Fibroblast of skin of left biceps (primary cell): ENCODE results near the gene ZNF491.
"Not testable (repeated sequence)": the region's sequence is repeated elsewhere in the genome, so short reads cannot be mapped to it uniquely, and the experiment has no call there.

Experiments
- DNase-seq, 2 experiments: peaks; one replicate each; pipeline ENCODE4 v3.0.0-alpha.2; 2013; ENCODE audit warnings: low read depth in 2 of 2

ZNF491 gene

DNA sequence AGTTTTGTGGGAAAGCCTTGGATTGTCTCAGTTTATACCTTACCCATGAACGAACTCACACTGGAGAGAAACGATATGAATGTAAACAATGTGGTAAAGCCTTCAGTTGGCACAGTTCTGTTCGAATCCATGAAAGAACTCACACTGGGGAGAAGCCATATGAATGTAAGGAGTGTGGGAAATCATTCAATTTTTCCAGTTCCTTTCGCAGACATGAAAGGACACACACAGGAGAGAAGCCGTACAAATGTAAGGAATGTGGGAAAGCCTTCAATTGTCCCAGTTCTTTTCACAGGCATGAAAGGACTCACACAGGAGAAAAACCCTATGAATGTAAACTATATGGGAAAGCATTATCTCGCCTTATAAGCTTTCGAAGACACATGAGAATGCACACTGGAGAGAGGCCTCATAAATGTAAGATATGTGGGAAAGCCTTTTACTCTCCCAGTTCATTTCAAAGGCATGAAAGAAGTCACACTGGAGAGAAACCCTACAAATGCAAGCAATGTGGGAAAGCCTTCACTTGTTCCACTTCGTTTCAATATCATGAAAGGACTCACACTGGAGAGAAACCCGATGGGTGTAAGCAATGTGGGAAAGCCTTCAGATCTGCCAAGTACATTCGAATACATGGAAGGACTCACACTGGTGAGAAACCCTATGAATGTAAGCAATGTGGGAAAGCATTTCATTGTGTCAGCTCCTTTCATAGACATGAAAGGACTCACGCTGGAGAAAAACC lies 8.2 kb downstream of the ZNF491 start:
- no peak for DNase-seq

DNA sequence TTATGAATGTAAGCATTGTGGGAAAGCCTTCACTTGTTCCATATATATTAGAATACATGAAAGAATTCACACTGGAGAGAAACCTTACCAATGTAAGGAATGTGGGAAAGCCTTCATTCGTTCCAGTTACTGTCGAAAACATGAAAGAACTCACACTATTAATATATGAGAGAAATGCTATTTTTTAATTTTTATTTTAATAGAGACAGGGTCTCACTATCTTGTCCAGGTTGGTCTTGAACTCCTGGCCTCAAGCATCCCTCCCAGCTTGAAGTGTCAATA lies 8.7 kb downstream of the ZNF491 start:
- no peak for DNase-seq

DNA sequence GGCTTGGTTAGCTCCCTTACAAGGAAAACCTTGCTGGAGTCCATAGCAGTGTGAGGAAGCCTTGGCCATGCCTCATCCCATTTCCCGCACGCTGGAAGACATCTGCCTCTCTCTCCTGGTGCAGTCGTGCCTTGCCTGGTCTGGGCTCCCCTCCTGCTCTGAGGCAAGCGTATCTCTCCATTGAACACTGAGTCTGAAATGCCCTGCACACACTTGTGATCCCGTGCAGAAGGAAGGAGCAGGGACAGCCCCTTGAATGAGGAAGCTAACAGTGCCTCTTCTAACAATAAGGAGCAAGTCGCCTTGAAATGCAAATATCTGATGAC lies 15.3 kb downstream of the ZNF491 start:
- DNase-seq: no peak

- DNase-seq: peak; percentile 68 to 72
Measured at GRCh38 chr19:11814029-11814699, 15.8 kb downstream of the ZNF491 start, which contains the start of gene ZNF440. Gene ZNF440 (plus strand): TSS chr19:11814273. CDS start chr19:11814448, 175 bp downstream.

- DNase-seq: no peak
Measured at GRCh38 chr19:11814700-11815035, 16.3 kb downstream of the ZNF491 start.

DNA sequence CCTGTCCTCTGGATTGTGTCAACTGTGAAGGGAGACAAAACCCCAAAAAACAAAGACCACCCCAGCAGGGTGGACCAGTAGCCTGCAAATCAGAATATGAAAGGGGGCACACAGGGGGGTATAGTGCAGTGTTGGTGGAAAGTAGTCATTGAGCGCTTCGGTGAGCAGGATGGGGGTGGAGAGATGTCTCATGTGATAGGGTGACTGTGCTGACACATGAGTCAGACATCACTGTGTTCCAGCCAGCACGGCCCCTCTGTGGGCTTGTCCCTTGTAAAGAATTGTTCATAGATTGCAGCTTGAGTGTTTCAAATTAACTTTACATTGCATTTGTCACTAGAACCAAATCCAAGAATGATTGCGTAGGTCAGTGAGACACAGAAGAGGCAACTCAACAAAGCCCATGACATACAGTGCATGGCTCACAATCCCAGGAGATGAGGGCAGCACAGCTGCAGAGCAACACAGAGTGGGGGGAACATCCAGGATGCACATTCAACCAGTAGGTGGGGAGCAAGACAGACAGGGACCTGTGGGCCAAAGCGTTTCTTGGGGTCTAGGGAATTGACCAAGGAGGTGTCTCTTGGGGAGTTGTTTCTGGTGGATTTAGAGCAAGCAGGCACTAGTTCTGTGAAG lies 23.3 kb downstream of the ZNF491 start:
- DNase-seq: no peak

- DNase-seq: not testable (repeated sequence)
Measured at GRCh38 chr19:11828957-11829876, 30.9 kb downstream of the ZNF491 start.

DNA sequence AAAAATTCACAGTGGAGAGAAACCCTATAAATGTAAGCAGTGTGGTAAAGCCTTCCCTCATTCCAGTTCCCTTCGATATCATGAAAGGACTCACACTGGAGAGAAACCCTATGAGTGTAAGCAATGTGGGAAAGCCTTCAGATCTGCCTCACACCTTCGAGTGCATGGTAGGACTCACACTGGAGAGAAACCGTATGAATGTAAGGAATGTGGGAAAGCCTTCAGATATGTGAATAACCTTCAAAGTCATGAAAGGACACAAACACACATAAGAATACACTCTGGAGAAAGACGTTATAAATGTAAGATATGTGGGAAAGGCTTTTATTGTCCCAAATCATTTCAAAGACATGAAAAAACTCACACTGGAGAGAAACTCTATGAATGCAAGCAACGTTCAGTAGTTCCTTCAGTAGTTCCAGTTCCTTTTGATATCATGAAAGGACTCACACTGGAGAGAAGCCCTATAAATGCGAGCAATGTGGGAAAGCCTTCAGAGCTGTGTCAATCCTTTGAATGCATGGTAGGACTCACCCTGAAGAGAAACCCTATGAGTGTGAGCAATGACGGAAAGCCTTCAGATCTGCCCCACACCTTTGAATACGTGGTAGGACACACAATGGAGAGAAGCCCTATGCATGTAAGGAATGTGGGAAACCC lies 34.1 kb downstream of the ZNF491 start:
- no peak for DNase-seq

DNA sequence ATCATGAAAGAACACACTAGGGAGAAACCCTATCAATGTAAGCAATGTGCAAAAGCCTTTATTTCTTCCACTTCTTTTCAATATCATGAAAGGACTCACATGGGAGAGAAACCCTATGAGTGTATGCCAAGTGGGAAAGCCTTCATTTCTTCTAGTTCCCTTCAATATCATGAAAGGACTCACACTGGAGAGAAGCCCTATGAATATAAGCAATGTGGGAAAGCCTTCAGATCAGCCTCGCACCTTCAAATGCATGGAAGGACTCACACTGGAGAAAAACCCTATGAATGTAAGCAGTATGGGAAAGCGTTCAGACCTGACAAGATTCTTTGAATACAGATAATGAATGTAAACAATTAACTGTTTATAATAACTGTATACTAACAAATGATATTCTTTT lies 35.2 kb downstream of the ZNF491 start:
- no peak for DNase-seq

- DNase-seq: not testable (repeated sequence)
Measured at GRCh38 chr19:11835626-11836066, 37.3 kb downstream of the ZNF491 start.

DNA sequence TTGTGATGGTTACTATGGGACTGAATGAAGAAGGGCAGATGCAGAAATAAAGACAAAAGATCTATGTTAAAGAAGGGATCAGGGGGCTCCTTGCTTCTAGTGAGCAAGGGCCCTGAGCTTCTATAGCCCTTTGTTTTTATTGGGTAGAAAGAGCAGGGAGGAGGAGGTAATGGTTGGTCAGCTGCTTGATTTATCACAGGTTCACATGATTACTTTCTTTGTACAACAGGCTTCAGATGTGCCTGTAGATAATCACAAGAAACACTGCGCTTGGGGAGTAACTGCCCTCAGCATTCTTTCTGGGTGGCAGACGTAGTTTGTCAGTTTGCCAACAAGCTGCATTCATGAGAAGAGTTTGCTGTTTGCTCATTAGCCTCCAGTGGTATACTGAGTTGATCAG lies 45.4 kb downstream of the ZNF491 start:
- DNase-seq: no peak

GRCh38 chr19:11847615-11848014 lies 49.3 kb downstream of the ZNF491 start:
- not testable (repeated sequence) for DNase-seq

DNA sequence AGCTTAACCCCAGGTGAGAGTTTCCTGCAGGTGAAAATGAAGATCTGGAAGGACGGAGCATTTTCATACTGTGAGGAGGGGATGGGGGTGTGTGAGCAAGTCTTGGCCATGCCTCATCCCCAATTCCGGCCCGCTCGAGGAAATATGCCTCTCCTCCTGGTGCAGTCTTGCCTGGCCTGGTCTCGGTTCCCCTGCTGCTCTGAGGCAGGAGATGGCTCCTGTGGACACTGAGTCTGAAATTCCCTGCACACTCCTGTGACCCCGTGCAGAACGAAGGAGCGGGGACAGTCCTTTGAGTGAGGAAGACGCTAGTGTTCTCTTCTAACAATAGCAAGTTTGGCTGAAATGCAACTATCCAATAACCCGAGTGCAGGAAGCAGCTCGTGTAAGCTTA lies 49.9 kb downstream of the ZNF491 start:
- no peak for DNase-seq

DNA sequence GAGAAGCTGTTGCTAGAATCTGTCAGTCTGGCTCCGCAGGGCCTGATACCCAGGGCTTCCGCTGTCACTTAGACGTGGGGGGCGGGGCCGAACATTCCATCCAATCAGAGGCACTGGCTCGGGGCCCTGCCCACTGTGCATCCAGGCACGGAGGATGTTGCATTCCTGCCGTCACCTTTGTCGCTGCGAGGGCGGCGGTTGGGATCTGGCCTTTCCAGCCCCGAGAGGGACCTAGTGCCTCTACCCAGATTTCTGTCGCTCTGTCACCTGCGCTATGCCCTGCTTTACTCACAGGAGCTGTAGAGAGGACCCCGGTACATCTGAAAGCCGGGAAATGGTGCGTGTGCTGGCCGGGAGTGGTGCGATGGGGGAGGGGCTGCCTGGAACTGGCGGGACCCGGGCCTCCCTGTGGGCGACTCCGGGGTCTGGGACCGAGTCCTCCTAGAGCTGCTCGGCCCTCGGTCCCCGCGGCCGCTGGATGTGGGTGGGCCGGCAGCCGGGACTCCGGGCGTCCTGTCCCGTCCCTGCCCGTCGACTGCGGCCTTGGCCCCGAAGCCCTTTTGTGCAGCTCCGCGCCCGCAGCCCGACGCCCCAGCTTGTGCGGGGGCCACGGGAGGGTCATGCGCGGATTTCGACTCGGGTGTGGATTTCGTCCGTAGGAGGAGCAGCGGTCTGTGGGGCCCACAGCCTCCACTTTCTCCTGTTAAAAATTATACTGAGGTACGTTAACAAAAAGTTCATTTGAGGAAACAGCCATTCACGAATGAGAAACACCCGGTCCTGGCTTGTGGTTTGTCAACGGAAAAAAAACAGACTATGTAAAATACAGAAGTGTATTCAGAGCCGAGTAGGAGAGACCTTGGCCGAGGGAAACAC lies 50.5 kb downstream of the ZNF491 start, which contains the start of gene ZNF439:
TSS of gene ZNF439 (plus strand) at position 133 of the 876 bp plus-strand sequence. CDS start at position 275, 142 bp downstream.
- peak; percentile 36 to 42 for DNase-seq

DNA sequence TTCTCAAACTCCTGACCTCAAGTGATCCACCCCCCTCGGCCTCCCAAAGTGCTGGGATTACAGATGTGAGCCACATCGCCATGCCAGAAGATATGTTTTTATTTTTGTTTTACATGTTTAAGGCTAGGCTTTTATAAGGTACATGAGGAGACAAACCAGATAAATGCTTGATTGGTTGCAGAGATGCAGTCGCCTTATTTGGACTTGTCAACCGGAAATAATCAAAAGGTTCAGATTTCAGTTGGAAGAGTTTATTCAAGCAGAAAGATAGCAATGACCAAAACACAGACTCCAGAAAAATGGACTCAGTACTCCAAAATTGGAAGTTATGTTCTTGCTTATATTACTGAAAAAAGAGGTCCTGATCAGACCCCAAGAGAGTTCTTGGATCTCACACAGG lies 52.0 kb downstream of the ZNF491 start:
- DNase-seq: not testable (repeated sequence)

DNA sequence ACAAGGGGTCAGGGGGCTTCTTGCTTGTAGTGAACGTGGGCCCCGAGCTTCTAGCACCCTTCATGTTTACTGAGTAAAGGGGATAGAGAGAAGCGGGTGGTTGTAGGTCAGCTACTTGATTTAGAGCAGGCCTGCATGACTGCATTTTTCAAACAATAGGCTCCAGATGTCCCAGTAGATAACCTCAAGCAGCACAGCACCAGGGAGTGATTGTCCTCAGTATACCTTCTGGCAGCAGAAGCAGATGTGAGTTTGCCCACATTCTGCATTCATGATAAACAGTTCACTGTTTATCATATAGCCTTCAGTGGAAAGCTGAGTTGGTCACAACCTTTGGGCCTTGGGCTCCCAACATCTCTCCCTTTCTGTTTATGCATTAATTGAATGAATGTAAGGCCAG lies 55.0 kb downstream of the ZNF491 start:
- DNase-seq: no peak

DNA sequence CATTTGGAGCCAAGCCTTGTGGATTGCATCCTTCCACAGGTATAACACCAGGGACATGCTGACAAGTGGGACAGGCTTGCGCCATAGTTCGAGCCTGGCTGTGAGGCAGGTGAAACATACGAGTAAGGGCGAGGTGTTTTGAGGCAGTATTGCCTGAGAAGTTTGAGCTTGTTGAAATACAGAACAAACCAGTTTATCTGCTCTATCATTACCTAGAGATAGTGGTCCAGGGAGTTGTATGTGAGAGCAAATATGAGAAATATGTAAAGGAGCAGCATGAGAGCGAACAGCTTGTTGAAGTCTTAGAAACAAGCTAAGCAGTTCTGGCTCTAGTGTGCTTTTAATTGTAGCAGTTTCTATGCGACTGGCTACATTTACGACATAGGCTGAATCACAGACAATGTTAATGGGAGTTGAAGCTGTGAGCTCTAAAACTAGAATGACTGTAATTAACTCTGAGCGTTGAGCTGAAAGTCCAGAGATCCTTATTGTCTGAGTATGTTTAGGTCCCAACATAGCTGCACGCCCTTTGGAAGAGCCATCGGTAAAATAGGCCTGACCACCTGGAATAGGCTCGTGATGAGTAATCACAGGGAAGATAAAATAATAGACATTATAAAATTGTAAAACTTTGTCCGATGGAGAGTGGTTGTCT lies 58.4 kb downstream of the ZNF491 start:
- DNase-seq: no peak
